Fibroblast of skin of right biceps (primary cell): ENCODE measurements around the gene TTLL9.
"Not testable (repeated sequence)": the region's sequence is repeated elsewhere in the genome, so short reads cannot be mapped to it uniquely, and the experiment has no call there.

ENCODE experiments used
- DNase-seq: peaks from one replicate; pipeline ENCODE4 v3.0.0-alpha.2; 2013

The TTLL9 gene

GRCh38 chr20:31921480-31921879 lies 51.0 kb downstream of the TTLL9 start:
- not testable (repeated sequence) for DNase-seq

GRCh38 chr20:31922181-31922580 lies 51.7 kb downstream of the TTLL9 start:
- no peak for DNase-seq

- no peak for DNase-seq
These were observed 52.2 kb downstream of the TTLL9 start for GRCh38 chr20:31922588-31922987.

- DNase-seq = no peak
These were observed 53.2 kb downstream of the TTLL9 start for GRCh38 chr20:31923388-31924331.

- no peak for DNase-seq
These were observed 54.1 kb downstream of the TTLL9 start for GRCh38 chr20:31924561-31924960.

- no peak for DNase-seq
These were observed 55.2 kb downstream of the TTLL9 start for GRCh38 chr20:31925631-31926030.

- no peak for DNase-seq
These were observed 56.1 kb downstream of the TTLL9 start for GRCh38 chr20:31926493-31926892.

- DNase-seq = no peak
These were observed 57.3 kb downstream of the TTLL9 start for GRCh38 chr20:31927627-31928159.

GRCh38 chr20:31929631-31930030 lies 59.2 kb downstream of the TTLL9 start:
- DNase-seq = not testable (repeated sequence)

- no peak for DNase-seq
These were observed 60.3 kb downstream of the TTLL9 start for GRCh38 chr20:31930779-31931178.

- DNase-seq = no peak
These were observed 63.3 kb downstream of the TTLL9 start for GRCh38 chr20:31933698-31934097.

GRCh38 chr20:31934491-31934890 lies 64.1 kb downstream of the TTLL9 start:
- no peak for DNase-seq

- DNase-seq = no peak
These were observed 64.7 kb downstream of the TTLL9 start for GRCh38 chr20:31934968-31935764.

- no peak for DNase-seq
These were observed 66.0 kb downstream of the TTLL9 start for GRCh38 chr20:31936420-31936819.

GRCh38 chr20:31937820-31938219 lies 67.4 kb downstream of the TTLL9 start:
- DNase-seq = no peak

GRCh38 chr20:31939661-31940060 lies 69.2 kb downstream of the TTLL9 start:
- DNase-seq = no peak

GRCh38 chr20:31943052-31943471 lies 72.6 kb downstream of the TTLL9 start:
- DNase-seq = no peak

GRCh38 chr20:31945319-31945718 lies 74.9 kb downstream of the TTLL9 start:
- no peak for DNase-seq

GRCh38 chr20:31945785-31946184 lies 75.4 kb downstream of the TTLL9 start:
- no peak for DNase-seq

- DNase-seq = no peak
These were observed 77.6 kb downstream of the TTLL9 start for GRCh38 chr20:31948008-31948407.

- DNase-seq = no peak
These were observed 79.6 kb downstream of the TTLL9 start for GRCh38 chr20:31949877-31950646.

- DNase-seq = no peak
These were observed 80.7 kb downstream of the TTLL9 start for GRCh38 chr20:31951203-31951529.
